Inferior parietal cortex (tissue), 1 donor: ENCODE data around the gene MORN4.
"Not testable (repeated sequence)": the region's sequence is repeated elsewhere in the genome, so short reads cannot be mapped to it uniquely, and the experiment has no call there.

ENCODE experiments used
- DNase-seq: peaks from one replicate; pipeline ENCODE4 v3.0.0-alpha.2; 2016; ENCODE audit errors: extremely low spot score

Gene MORN4

GRCh38 chr10:97632949-97633884, at the start of gene MORN4:
Gene MORN4 (minus strand): TSS chr10:97633500. CDS start chr10:97619653, 13,847 bp downstream.
- DNase-seq = peak; percentile 94

GRCh38 chr10:97682042-97682441, 48.7 kb upstream of the MORN4 start:
- DNase-seq = no peak

GRCh38 chr10:97679594-97679993, 46.3 kb upstream of the MORN4 start:
- no peak for DNase-seq

GRCh38 chr10:97676770-97677581, 43.7 kb upstream of the MORN4 start:
- DNase-seq = peak; percentile 42

GRCh38 chr10:97675222-97675621, 41.9 kb upstream of the MORN4 start:
- no peak for DNase-seq

GRCh38 chr10:97673736-97674525, 40.6 kb upstream of the MORN4 start:
- DNase-seq = peak; percentile 47

- DNase-seq = no peak
These were observed 36.3 kb upstream of the MORN4 start for GRCh38 chr10:97669571-97669970.

DNA sequence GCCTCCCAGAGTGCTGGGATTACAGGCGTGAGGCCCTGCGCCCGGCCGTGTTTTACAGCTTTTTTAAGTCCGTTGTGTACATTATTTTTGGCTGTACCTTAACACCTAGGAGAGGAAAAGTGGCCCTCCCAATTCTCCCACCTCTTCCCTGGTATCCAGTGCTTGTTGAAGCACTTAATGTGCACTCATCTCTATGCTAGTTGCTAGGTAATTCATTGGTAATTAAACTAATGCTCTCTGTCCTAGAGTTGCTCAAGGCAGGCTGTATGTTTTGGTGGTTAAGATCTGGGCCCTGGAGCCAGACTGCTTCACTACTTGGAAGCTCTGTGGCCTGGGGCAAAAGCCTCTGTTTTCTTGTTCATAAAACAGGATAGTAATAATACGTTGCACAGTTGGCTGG, 34.2 kb upstream of the MORN4 start:
- DNase-seq = no peak

GRCh38 chr10:97666992-97667391, 33.7 kb upstream of the MORN4 start:
- DNase-seq = no peak

GRCh38 chr10:97664282-97664850, 31.1 kb upstream of the MORN4 start:
- no peak for DNase-seq

DNA sequence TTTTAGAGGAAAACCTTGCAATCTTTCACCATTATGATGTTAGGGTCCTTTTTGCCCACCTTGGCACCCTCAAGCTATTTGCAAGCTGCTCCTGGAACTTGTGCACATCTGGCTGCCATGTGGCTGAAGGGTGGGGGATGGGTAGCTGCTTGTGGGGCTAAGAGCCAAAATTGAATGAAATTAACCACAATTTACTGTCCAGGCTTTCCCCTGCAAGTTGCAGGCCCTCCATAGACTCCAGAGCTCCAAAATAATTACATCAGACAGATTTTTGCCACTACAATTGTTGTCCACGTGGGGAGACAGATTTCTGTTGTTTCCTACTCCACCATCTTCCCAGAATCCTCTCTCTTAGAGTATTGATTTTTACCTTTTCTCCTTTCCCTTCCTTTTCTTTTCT, 26.3 kb upstream of the MORN4 start:
- no peak for DNase-seq

DNA sequence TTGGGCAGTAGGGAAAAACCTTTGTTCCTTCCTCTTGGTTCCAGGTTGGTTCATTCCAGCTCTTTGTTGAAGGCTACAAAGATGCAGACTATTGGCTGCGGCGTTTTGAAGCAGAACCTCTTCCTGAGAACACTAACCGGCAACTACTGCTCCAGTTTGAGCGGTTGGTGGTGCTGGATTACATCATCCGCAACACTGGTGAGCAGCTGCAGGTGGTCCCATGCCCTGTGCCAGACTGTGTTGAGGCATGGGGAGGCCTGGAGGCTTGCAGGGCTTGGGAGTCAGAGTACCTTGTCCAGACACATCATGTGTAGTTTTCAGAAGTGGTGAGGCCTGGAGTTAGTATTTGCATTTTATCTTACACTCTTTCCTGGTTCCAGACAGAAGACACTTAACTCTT, 23.5 kb upstream of the MORN4 start:
- no peak for DNase-seq

GRCh38 chr10:97651773-97652172, 18.5 kb upstream of the MORN4 start:
- no peak for DNase-seq

- DNase-seq = no peak
These were observed 17.4 kb upstream of the MORN4 start for GRCh38 chr10:97650726-97651125.

- DNase-seq = not testable (repeated sequence)
These were observed 16.1 kb upstream of the MORN4 start for GRCh38 chr10:97649405-97649750.

GRCh38 chr10:97648562-97649404, 15.5 kb upstream of the MORN4 start:
- no peak for DNase-seq

DNA sequence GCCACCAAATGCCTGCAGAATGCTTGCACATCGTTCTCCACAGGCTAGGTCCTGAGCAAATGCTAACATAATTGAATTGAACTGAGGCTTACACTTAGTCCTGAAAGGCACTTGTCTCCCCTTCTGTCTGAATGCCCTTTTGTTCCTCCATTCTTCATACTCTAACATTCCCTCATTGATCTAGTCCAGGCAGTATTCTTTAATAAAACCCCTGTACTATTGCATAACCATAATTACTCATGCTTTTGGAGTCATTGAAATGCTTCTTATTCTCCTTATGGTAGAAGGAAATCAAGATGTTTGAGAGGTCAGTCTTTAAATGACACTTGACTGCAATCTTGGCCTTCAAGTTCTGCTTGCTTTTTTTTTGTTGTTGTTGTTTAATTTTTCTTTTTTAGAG, 14.3 kb upstream of the MORN4 start:
- DNase-seq = no peak

GRCh38 chr10:97644936-97645335, 11.6 kb upstream of the MORN4 start:
- no peak for DNase-seq

DNA sequence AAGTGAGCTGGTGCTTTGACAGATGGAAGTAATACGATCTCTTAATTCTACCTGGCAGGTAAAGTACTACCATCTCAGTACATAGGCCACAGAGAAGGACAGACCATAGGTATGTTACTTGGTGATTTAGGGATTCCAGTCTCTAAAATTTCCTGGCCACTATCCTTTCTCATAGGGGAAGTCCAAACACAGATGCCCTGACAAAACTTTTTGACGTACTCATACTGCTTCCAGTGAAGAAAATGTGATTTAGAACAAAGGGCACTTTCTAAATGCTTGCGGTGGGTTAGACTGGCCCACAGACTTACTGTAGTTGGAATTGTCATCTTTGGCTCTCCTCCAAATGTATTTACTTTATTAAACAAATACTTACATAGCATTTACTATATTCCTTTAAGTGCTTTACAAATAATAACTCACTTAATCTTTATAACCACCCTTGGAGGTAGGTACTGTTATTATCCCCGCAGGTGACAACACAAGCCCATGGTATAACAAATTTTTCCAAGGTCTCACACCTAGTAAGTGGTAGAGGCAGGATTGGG, 10.2 kb upstream of the MORN4 start:
- no peak for DNase-seq

DNA sequence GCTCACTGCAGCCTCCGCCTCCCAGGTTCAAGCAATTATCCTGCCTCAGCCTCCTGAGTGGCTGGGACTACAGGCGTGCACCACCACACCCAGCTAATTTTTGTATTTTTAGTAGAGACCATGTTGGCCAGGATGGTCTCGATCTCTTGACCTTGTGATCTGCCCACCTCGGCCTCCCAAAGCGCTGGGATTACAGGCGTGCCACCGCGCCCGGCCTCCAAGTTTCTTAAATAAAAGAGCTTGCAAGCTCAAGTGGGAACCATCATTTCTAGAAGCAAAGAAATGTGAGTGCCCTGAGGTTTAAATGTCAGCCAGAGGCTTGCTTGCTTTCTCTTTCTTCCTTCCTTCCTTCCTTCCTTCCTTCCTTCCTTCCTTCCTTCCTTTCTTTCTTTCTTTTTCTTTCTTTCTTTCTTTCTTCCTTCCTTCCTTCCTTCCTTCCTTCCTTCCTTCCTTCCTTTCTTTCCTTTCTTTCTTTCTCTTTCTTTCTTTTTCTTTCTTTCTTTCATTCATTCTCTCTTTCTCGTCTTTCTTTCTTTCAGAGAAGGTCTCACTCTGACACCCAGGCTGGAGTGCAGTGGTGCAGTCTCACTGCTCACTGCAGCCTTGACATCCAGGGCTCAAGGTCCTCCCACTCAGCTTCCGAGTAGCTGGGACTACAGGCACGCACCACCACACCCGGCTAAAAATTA, 9.3 kb upstream of the MORN4 start:
- DNase-seq = not testable (repeated sequence)
